GM18507 (cell line): ENCODE measurements around the gene ECSCR.
"Not testable (repeated sequence)": the region's sequence is repeated elsewhere in the genome, so short reads cannot be mapped to it uniquely, and the experiment has no call there.

Source experiments
- DNase-seq: peaks from one replicate; pipeline ENCODE4 v3.0.0; 2011; ENCODE audit warnings: low read depth; ENCODE audit not compliant: insufficient read length; ENCODE audit errors: extremely low spot score
- FAIRE-seq: peaks from 2 replicates; lab custom pipeline; 2011; peaks lifted over from hg19 to GRCh38; lab: Jason Lieb, UNC

Gene ECSCR

GRCh38 chr5:139451878-139452660 is 10.5 kb downstream of the ECSCR start:
- FAIRE-seq (no peak), DNase-seq (no peak)

- no peak for FAIRE-seq
- DNase-seq = no peak
Measured at GRCh38 chr5:139451176-139451575, 11.4 kb downstream of the ECSCR start.

GRCh38 chr5:139446956-139447779 is 15.4 kb downstream of the ECSCR start:
- FAIRE-seq = peak; percentile 69
- no peak for DNase-seq

- DNase-seq (no peak), FAIRE-seq (no peak)
Measured at GRCh38 chr5:139445325-139446170, 17.0 kb downstream of the ECSCR start.

- FAIRE-seq (no peak), DNase-seq (no peak)
Measured at GRCh38 chr5:139443831-139444453, 18.6 kb downstream of the ECSCR start.

GRCh38 chr5:139440416-139440815 is 22.1 kb downstream of the ECSCR start:
- FAIRE-seq = not testable (repeated sequence)

GRCh38 chr5:139439013-139439903 is 23.3 kb downstream of the ECSCR start, which contains the start of gene DNAJC18:
Gene DNAJC18 (minus strand): TSS chr5:139439525. CDS start chr5:139439445, 80 bp downstream.
- peak; percentile 89 for DNase-seq
- peak; percentile 90 for FAIRE-seq

More at GRCh38 chr5:139440416-139440815, 22.1 kb downstream of the ECSCR start:
- DNase-seq = not testable (repeated sequence)

- DNase-seq (no peak), FAIRE-seq (no peak)
Measured at GRCh38 chr5:139438707-139439012, 23.9 kb downstream of the ECSCR start.

- FAIRE-seq = no peak
Measured at GRCh38 chr5:139435676-139436075, 26.9 kb downstream of the ECSCR start.

GRCh38 chr5:139431706-139432105 is 30.8 kb downstream of the ECSCR start:
- no peak for DNase-seq
- FAIRE-seq = no peak

More at GRCh38 chr5:139435676-139436075, 26.9 kb downstream of the ECSCR start:
- DNase-seq = no peak

GRCh38 chr5:139430015-139430414 is 32.5 kb downstream of the ECSCR start:
- FAIRE-seq (peak; percentile 26), DNase-seq (no peak)

- FAIRE-seq (no peak), DNase-seq (no peak)
Measured at GRCh38 chr5:139426203-139426885, 36.2 kb downstream of the ECSCR start.

- DNase-seq (no peak), FAIRE-seq (no peak)
Measured at GRCh38 chr5:139425497-139425896, 37.0 kb downstream of the ECSCR start.

GRCh38 chr5:139422307-139422893 is 40.1 kb downstream of the ECSCR start:
- DNase-seq (peak; percentile 76), FAIRE-seq (peak; percentile 93)

- FAIRE-seq (no peak), DNase-seq (no peak)
Measured at GRCh38 chr5:139419226-139420192, 43.0 kb downstream of the ECSCR start.

- no peak for FAIRE-seq
- DNase-seq = no peak
Measured at GRCh38 chr5:139418793-139419192, 43.8 kb downstream of the ECSCR start.
